ENCODE data around the gene SAMD13. TPM values are rescaled to one million over a fixed set of nuclear protein-coding genes. Genes with fewer than 3 reads are reported as not detected.

Gene SAMD13
- total RNA-seq, 2 experiments from 2014 or later, result not detected

DNA sequence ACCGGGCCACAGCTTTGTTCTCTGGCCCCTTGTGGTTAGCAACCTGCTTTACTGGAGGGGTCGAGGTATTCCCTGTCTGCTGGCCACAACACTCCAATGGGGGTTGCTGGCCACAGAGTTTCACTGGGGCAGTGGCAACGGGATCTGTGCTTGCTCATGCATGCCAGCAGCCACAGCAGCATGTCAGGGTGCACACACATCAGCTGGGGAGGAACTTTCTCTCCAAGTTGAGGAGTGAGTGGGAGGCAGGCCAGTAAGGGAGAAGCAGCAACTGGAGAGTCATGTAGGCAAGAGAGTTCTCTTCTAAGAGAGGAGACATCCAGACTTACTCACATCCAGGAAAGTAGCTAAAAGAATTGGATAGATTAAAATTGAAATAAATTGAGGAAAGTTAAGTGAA lies 38.0 kb downstream of the SAMD13 start:
- Histone ChIP-seq H3K27me3 (ENCODE audit: control insufficient read depth in 1 of 2, insufficient read depth in 2 of 2, low read length in 2 of 2) (no peaks in the 10 kb centered on the region), H3K4me1 (ENCODE audit: insufficient read depth, low read length) (no peaks in the 10 kb centered on the region), H3K4me3 (ENCODE audit: low read length) (no peak overlapping the region), H3K36me3 (ENCODE audit: insufficient read depth, low read length) (no peaks in the 10 kb centered on the region), H3K9me3 (ENCODE audit: control insufficient read depth in 1 of 2, insufficient read depth in 1 of 2, low read length in 2 of 2) (peaks cover 0 to 6% of the 10 kb centered on the region in 2 experiments), H3K27ac (ENCODE audit: low read depth in 1 of 2, low read length in 2 of 2) (no peak overlapping the region)
- POLR2A ChIA-PET, result no interaction called here
- no peak for DNase-seq
- H3K9me3 Mint-ChIP-seq, result peaks cover 11% of the 10 kb centered on the region
- H3K4me3 Mint-ChIP-seq, result no peak overlapping the region
- peaks cover 6% of the 10 kb centered on the region for H3K36me3 Mint-ChIP-seq (ENCODE audit: low read depth)
- CTCF ChIA-PET, result no interaction called here
- no peak for TF ChIP-seq CTCF (IDR thresholded peaks at IDR 0.05)
- H3K4me1 Mint-ChIP-seq (ENCODE audit: low read depth), result peaks cover 5% of the 10 kb centered on the region
- intact Hi-C loops (cut with DNase I, micrococcal nuclease), result no loop called here
- peaks cover 4% of the 10 kb centered on the region for H3K27me3 Mint-ChIP-seq
- no peak overlapping the region for H3K27ac Mint-ChIP-seq
- ATAC-seq (ENCODE audit: poor library complexity), result no peak

DNA sequence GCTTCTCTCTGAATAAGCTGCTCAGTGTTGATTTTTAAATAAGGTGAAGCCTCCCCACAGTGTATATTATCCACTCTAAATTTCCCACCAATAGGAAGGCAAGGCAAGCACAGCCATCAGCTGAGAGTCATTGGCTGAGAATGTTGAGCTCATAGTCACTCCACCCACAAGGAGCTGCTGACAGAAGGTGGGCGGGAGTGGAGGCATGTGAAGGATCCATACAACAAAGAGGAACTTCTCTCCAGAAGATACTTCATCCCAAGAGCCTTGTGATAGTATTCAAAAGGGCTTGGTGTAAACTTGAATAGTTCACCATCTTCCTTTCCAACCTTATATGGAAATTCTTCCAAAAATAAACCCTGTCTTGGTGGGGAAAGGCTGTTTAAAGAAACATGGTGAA lies 42.8 kb downstream of the SAMD13 start:
- H3K27ac Mint-ChIP-seq, result no peak overlapping the region
- no peaks in the 10 kb centered on the region for H3K4me1 Mint-ChIP-seq (ENCODE audit: low read depth)
- POLR2A ChIA-PET, result no interaction called here
- H3K4me3 ChIP-seq (ENCODE audit: low read length), result no peak overlapping the region
- no peaks in the 10 kb centered on the region for H3K27me3 ChIP-seq (ENCODE audit: control insufficient read depth in 1 of 2, insufficient read depth in 2 of 2, low read length in 2 of 2)
- ATAC-seq (ENCODE audit: poor library complexity) (no peak), DNase-seq (no peak)
- no peaks in the 10 kb centered on the region for H3K9me3 ChIP-seq (ENCODE audit: control insufficient read depth in 1 of 2, insufficient read depth in 1 of 2, low read length in 2 of 2)
- H3K36me3 Mint-ChIP-seq (ENCODE audit: low read depth), result no peaks in the 10 kb centered on the region
- intact Hi-C loops (cut with DNase I, micrococcal nuclease), result no loop called here
- no peaks in the 10 kb centered on the region for H3K4me1 ChIP-seq (ENCODE audit: insufficient read depth, low read length)
- H3K4me3 Mint-ChIP-seq, result no peak overlapping the region
- no peaks in the 10 kb centered on the region for H3K9me3 Mint-ChIP-seq
- no peak overlapping the region for H3K27ac ChIP-seq (ENCODE audit: low read depth in 1 of 2, low read length in 2 of 2)
- H3K27me3 Mint-ChIP-seq, result no peaks in the 10 kb centered on the region
- TF ChIP-seq CTCF (IDR thresholded peaks at IDR 0.05), result no peak
- H3K36me3 ChIP-seq (ENCODE audit: insufficient read depth, low read length), result no peaks in the 10 kb centered on the region
- CTCF ChIA-PET, result no interaction called here

DNA sequence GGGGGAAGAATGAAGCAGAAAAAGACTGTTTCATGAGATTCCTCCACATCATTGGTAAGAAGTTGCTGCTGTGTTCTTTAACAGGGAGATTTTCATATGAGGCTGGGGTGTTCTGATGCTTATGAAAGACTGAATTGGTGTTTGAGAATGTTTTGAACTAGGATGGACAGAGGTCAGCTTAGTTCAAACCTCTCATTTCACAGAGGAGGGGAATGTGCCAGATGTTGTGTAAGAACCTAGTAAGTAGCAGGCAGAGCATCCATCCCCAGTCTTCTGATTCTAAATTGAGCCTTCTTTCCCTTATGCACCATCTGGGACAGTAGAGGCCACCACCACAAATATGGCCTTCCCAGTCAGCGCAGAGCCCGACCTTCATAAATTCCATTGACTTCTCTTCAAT lies 43.7 kb downstream of the SAMD13 start:
- H3K36me3 ChIP-seq (ENCODE audit: insufficient read depth, low read length), result no peaks in the 10 kb centered on the region
- H3K4me1 ChIP-seq (ENCODE audit: insufficient read depth, low read length), result no peaks in the 10 kb centered on the region
- DNase-seq, result no peak
- Mint-ChIP-seq H3K4me1 (ENCODE audit: low read depth) (no peaks in the 10 kb centered on the region), H3K27me3 (no peaks in the 10 kb centered on the region), H3K9me3 (no peaks in the 10 kb centered on the region), H3K4me3 (no peak overlapping the region), H3K36me3 (ENCODE audit: low read depth) (no peaks in the 10 kb centered on the region), H3K27ac (no peak overlapping the region)
- no peak overlapping the region for H3K27ac ChIP-seq (ENCODE audit: low read depth in 1 of 2, low read length in 2 of 2)
- CTCF ChIA-PET, result no interaction called here
- no peak for TF ChIP-seq CTCF (IDR thresholded peaks at IDR 0.05)
- H3K9me3 ChIP-seq (ENCODE audit: control insufficient read depth in 1 of 2, insufficient read depth in 1 of 2, low read length in 2 of 2), result no peaks in the 10 kb centered on the region
- H3K4me3 ChIP-seq (ENCODE audit: low read length), result no peak overlapping the region
- ATAC-seq (ENCODE audit: poor library complexity), result no peak
- intact Hi-C loops (cut with DNase I, micrococcal nuclease), result no loop called here
- POLR2A ChIA-PET, result no interaction called here
- no peaks in the 10 kb centered on the region for H3K27me3 ChIP-seq (ENCODE audit: control insufficient read depth in 1 of 2, insufficient read depth in 2 of 2, low read length in 2 of 2)
